HEK293T (cell line): ENCODE measurements around the gene DUSP8.
A peak's percentile ranks its signal among the peaks of the same experiment; 100 is the strongest.

Source experiments
- BHLHE40 ChIP-seq: fragments of 450-650 bp; IDR thresholded peaks from 2 replicates; pipeline ENCODE4 v1.6.1; 2016; ENCODE audit warnings: mild to moderate bottlenecking, moderate library complexity, borderline replicate concordance
- ELF4 ChIP-seq: fragments of 450-650 bp; IDR thresholded peaks from 2 replicates; pipeline ENCODE4 v1.6.1; 2017; ENCODE audit warnings: antibody characterized with exemption
- FOXA1 ChIP-seq: fragments of 450-650 bp; IDR thresholded peaks from 2 replicates; pipeline ENCODE4 v1.6.1; 2016; ENCODE audit warnings: mild to moderate bottlenecking
- FOXM1 ChIP-seq: fragments of 450-650 bp; IDR thresholded peaks from 2 replicates; pipeline ENCODE4 v1.6.1; 2017; ENCODE audit warnings: mild to moderate bottlenecking, borderline replicate concordance
- HDGF ChIP-seq: fragments of 450-650 bp; IDR thresholded peaks from 2 replicates; pipeline ENCODE4 v1.6.1; 2017; ENCODE audit warnings: antibody characterized with exemption, borderline replicate concordance
- L3MBTL2 ChIP-seq: fragments of 450-650 bp; conservative IDR thresholded peaks from 2 replicates; pipeline ENCODE4 v1.6.1; 2016; ENCODE audit warnings: mild to moderate bottlenecking
- NFRKB ChIP-seq: fragments of 450-650 bp; IDR thresholded peaks from 2 replicates; pipeline ENCODE4 v1.6.1; 2016; ENCODE audit warnings: mild to moderate bottlenecking, moderate library complexity
- SP1 ChIP-seq: fragments of 450-650 bp; IDR thresholded peaks from 2 replicates; pipeline ENCODE4 v1.6.1; 2017
- SUZ12 ChIP-seq: fragments of 450-650 bp; IDR thresholded peaks from 2 replicates; pipeline ENCODE4 v1.6.1; 2016; ENCODE audit warnings: mild to moderate bottlenecking
- TARDBP ChIP-seq: fragments of 450-650 bp; IDR thresholded peaks from 2 replicates; pipeline ENCODE4 v1.6.1; 2016

- TF ChIP-seq L3MBTL2: no peak
- no peak for TF ChIP-seq HDGF
- no peak for TF ChIP-seq SP1
- no peak for TF ChIP-seq SUZ12
- TF ChIP-seq TARDBP: no peak
- no peak for TF ChIP-seq NFRKB
- no peak for TF ChIP-seq BHLHE40
- no peak for TF ChIP-seq FOXA1
- TF ChIP-seq ELF4: no peak
- peak; percentile 62; the same call in 1 of the 2 replicates for TF ChIP-seq FOXM1
Observed at GRCh38 chr11:1574238-1574932, 2.3 kb upstream of the DUSP8 start.
